ENCODE data around the gene SYNC. TPM values are rescaled to one million over a fixed set of nuclear protein-coding genes. Genes with fewer than 3 reads are reported as not detected.

Gene SYNC
- total and polyA plus RNA-seq, 2 of the 8 experiments (the other 6 are each of a cell fraction or from before 2014, with no cell fraction given), result 0.06 to 0.17 TPM

DNA sequence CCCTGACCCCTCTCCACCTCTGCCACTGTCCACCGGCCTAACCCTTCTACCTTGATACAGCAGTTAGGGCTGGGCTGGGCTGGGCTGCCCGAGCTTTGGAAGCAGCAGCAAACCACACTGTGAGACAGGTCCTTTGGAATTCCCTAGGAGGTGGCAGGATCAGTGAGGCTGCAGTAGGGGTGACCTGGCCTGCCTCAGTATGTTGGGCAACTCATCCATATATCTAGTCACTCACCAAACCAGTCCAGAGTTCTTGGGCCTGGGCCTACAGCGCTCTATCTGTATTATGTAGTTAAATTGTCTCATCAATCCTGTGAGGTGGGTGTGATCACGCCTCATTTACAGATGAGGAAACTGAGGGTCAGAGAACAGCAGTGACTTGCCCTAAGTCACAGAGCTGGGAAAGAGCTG is 13.3 kb upstream of the SYNC start:
- DNase-seq (ENCODE audit: low read depth in 1 of 2, low spot score in 2 of 2) (no peak), FAIRE-seq (no peak)
- Histone ChIP-seq H3K14ac (ENCODE audit: insufficient read length) (no peak overlapping the region), H4K20me1 (replicated peaks in 1 of 2; ENCODE audit: control insufficient read depth in 1 of 2, insufficient read depth in 2 of 2, low read length in 2 of 2) (no peaks in the 10 kb centered on the region), H4K8ac (ENCODE audit: extremely low read depth, insufficient read depth, low read length) (peak overlapping the region; percentile 73; the same call in 1 of the 2 replicates), H3K4me2 (ENCODE audit: insufficient read depth in 1 of 2, low read depth in 2 of 2, low read length in 2 of 2) (0 out of 4 replicates have a peak overlapping the region, but pooled peaks have one; percentile 29 to 69), H3K56ac (replicated peaks; ENCODE audit: insufficient read length, low read depth, low read length) (no peak overlapping the region), H2BK15ac (ENCODE audit: low read length) (peak overlapping the region; percentile 54; the same call in 1 of the 2 replicates), H3K79me2 (ENCODE audit: control insufficient read depth in 1 of 2, insufficient read depth in 2 of 2, low read length in 2 of 2) (no peaks in the 10 kb centered on the region), H2BK5ac (ENCODE audit: low read depth, low read length) (peak overlapping the region; percentile 79; the same call in 1 of the 2 replicates), H3K23me2 (ENCODE audit: low read depth, low read length) (no peaks in the 10 kb centered on the region), H3K36me3 (ENCODE audit: control insufficient read depth in 2 of 4, insufficient read depth in 4 of 4, low read length in 3 of 4) (no peaks in the 10 kb centered on the region), H4K5ac (ENCODE audit: insufficient read length, low read depth, low read length) (peak overlapping the region; percentile 27), H2BK12ac (ENCODE audit: low read depth, low read length) (peak overlapping the region; percentile 94; the same call in 1 of the 2 replicates), H3K4me1 (replicated peaks in 1 of 4; ENCODE audit: control insufficient read depth in 3 of 4, insufficient read depth in 4 of 4, low read length in 3 of 4) (peaks cover 0 to 13% (median 13%) of the 10 kb centered on the region in 4 experiments; a peak in 6 of 7 replicates), H3K9ac (replicated peaks in 1 of 4; ENCODE audit: extremely low read depth in 1 of 4, low read depth in 3 of 4, low read length in 3 of 4) (no peak overlapping the region), H3K79me1 (ENCODE audit: low read depth, low read length) (no peaks in the 10 kb centered on the region), H3K27me3 (replicated peaks in 1 of 4; ENCODE audit: control insufficient read depth in 3 of 4, extremely low read depth in 1 of 4, insufficient read depth in 3 of 4, low read length in 3 of 4) (no peaks in the 10 kb centered on the region; a peak in 1 of 7 replicates), H3K18ac (ENCODE audit: extremely low read depth, low read length) (peak overlapping the region; percentile 83; the same call in 1 of the 2 replicates), H3K4me3 (ENCODE audit: extremely low read depth in 1 of 4, insufficient read depth in 2 of 4, low read depth in 3 of 4, low read length in 4 of 4) (no peak overlapping the region), H2AK5ac (ENCODE audit: low read depth, low read length) (peak overlapping the region; percentile 10; the same call in 1 of the 2 replicates), H3K27ac (ENCODE audit: low read depth, low read length) (no peak overlapping the region), H3K9me3 (ENCODE audit: insufficient read depth in 2 of 2, low read depth in 1 of 2, low read length in 1 of 2) (no peaks in the 10 kb centered on the region), H3K23ac (ENCODE audit: insufficient read length) (no peak overlapping the region), H2BK120ac (replicated peaks; ENCODE audit: low read depth, low read length) (peak overlapping the region; percentile 27), H3K4ac (replicated peaks; ENCODE audit: insufficient read length, low read depth, low read length) (peak overlapping the region; percentile 55), H2AFZ (ENCODE audit: low read length) (no peak overlapping the region), H4K91ac (replicated peaks; ENCODE audit: insufficient read length, low read length) (peak overlapping the region; percentile 68), H2BK20ac (ENCODE audit: low read length) (peak overlapping the region; percentile 62)
- WGBS, 2 experiments (ENCODE audit: extremely low coverage in 1 of 2, insufficient coverage in 1 of 2, insufficient read length in 1 of 2, insufficient replicate concordance in 2 of 2, low coverage in 1 of 2, low lambda C conversion rate in 2 of 2, missing lambda C conversion rate in 1 of 2), result 93% methylated on average over 4 of the region's 4 CpGs; no CpG with 5 or more reads in 1 of the 2 experiments
- ChIA-PET CTCF (ENCODE audit: partially characterized antibody) (interaction anchor here (1.0 to 10.5 kb wide), 10 partner anchors 9 to 315 kb away, joined by 3 to 329 read pairs (median 4); no protein-coding TSS in a partner anchor), POLR2A (ENCODE audit: partially characterized antibody) (interaction anchor here (0.7 to 9.6 kb wide), 14 partner anchors 10 to 104 kb away, joined by 3 to 152 read pairs (median 5); no protein-coding TSS in a partner anchor)
- TF ChIP-seq TEAD4 (IDR thresholded peaks at IDR 0.05; ENCODE audit: low read depth, low read length) (no peak), CEBPB (IDR thresholded peaks at IDR 0.05; ENCODE audit: low read depth, low read length) (no peak), EZH2 (IDR thresholded peaks at IDR 0.05; ENCODE audit: low read depth, low read length, severe bottlenecking) (no peak), NRF1 (IDR thresholded peaks at IDR 0.05; ENCODE audit: low read depth, low read length) (no peak), RNF2 (IDR thresholded peaks at IDR 0.05; ENCODE audit: borderline replicate concordance, low read depth, low read length, missing control alignments, poor library complexity, severe bottlenecking) (no peak), GABPA (IDR thresholded peaks at IDR 0.05; ENCODE audit: borderline replicate concordance, insufficient read depth, low read length) (no peak), SIN3A (conservative IDR thresholded peaks at IDR 0.05 in 1 of 2, IDR thresholded peaks at IDR 0.05 in 1 of 2; ENCODE audit: low read depth in 1 of 2, low read length in 2 of 2) (no peak), ZNF274 (IDR thresholded peaks at IDR 0.05; ENCODE audit: borderline replicate concordance, extremely low read depth, low read length) (no peak)
- TF ChIP-seq, protein P1, sequence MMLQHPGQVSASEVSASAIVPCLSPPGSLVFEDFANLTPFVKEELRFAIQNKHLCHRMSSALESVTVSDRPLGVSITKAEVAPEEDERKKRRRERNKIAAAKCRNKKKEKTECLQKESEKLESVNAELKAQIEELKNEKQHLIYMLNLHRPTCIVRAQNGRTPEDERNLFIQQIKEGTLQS (IDR thresholded peaks at IDR 0.05; ENCODE audit: insufficient read depth, low read depth, low read length), result no peak
